PC-9 (cell line): Measurements from ENCODE around the gene CCDC182. TPM values are rescaled to one million over a fixed set of nuclear protein-coding genes. Genes with fewer than 3 reads are reported as not detected.

Experiments
- BruUV-seq: library from RNA; stranded (reverse); fragments of 400-500 nt; replicated peaks from 2 replicates; lab custom pipeline; 2021; lab: Mats Ljungman, UMichigan
- CTCF ChIA-PET: fragments of 300-600 bp; sonication (Branson Sonifier 250); formaldehyde crosslinking; loops from one replicate; lab custom pipeline; 2022; ENCODE audit warnings: antibody characterized with exemption; lab: Charles Lee
- POLR2A ChIA-PET: fragments of 300-600 bp; sonication (Branson Sonifier 250); formaldehyde crosslinking; loops from one replicate; lab custom pipeline; 2022; ENCODE audit warnings: antibody characterized with exemption; ENCODE audit not compliant: unreplicated experiment; lab: Charles Lee
- DNase-seq, 2 experiments: peaks; one replicate each; pipeline versions ENCODE4 v3.0.0 to v3.0.0-alpha.2; 2015 to 2022; ENCODE audit warnings: mixed read lengths in 1 of 2
- H2AFZ ChIP-seq: fragments of 200-600 bp; sonication (generic); 2 replicates; pipeline ENCODE4 v1.8.1; 2017; ENCODE audit warnings: antibody characterized with exemption
- H3F3A ChIP-seq: fragments of 200-600 bp; sonication (generic); 2 replicates; pipeline ENCODE4 v1.8.1; 2017; ENCODE audit warnings: antibody characterized with exemption, mild to moderate bottlenecking, low read depth; ENCODE audit not compliant: insufficient read depth
- H3K27ac ChIP-seq: fragments of 200-600 bp; sonication (generic); 2 replicates; pipeline ENCODE4 v1.6.1; 2016; ENCODE audit warnings: mixed run types
- H3K27me3 ChIP-seq: fragments of 200-600 bp; sonication (generic); 2 replicates; pipeline ENCODE4 v1.6.1; 2016; ENCODE audit warnings: low read depth, mixed run types; ENCODE audit not compliant: insufficient read depth
- H3K36me3 ChIP-seq: fragments of 200-600 bp; sonication (generic); 2 replicates; pipeline ENCODE4 v1.6.1; 2016; ENCODE audit warnings: low read depth, mixed run types
- H3K4me1 ChIP-seq: fragments of 200-600 bp; sonication (generic); replicated peaks from 2 replicates; pipeline ENCODE4 v1.6.1; 2016; ENCODE audit warnings: mixed run types; ENCODE audit not compliant: insufficient read depth
- H3K4me2 ChIP-seq: fragments of 200-600 bp; sonication (generic); 2 replicates; pipeline ENCODE4 v1.6.1; 2017; ENCODE audit warnings: mixed run types
- H3K4me3 ChIP-seq: fragments of 200-600 bp; sonication (generic); 2 replicates; pipeline ENCODE4 v1.6.1; 2016; ENCODE audit warnings: mixed run types
- H3K79me2 ChIP-seq: fragments of 200-600 bp; sonication (generic); 2 replicates; pipeline ENCODE4 v1.6.1; 2017; ENCODE audit warnings: low read depth, mixed run types
- H3K9me2 ChIP-seq: fragments of 200-600 bp; sonication (generic); 2 replicates; pipeline ENCODE4 v1.8.1; 2017; ENCODE audit warnings: mild to moderate bottlenecking; ENCODE audit not compliant: insufficient read depth
- H3K9me3 ChIP-seq: fragments of 200-600 bp; sonication (generic); 2 replicates; pipeline ENCODE4 v1.8.1; 2016; ENCODE audit warnings: low read depth; ENCODE audit not compliant: insufficient read depth
- H4K20me1 ChIP-seq: fragments of 200-600 bp; sonication (generic); 2 replicates; pipeline ENCODE4 v1.8.1; 2017; ENCODE audit not compliant: insufficient read depth
- CTCF ChIP-seq: fragments of 200-600 bp; sonication (generic); conservative IDR thresholded peaks from 2 replicates; pipeline ENCODE4 v1.6.1; 2017; ENCODE audit warnings: mixed run types, antibody characterized with exemption, mild to moderate bottlenecking, moderate library complexity
- EZH2 ChIP-seq: fragments of 200-600 bp; sonication (generic); IDR thresholded peaks from 2 replicates; pipeline ENCODE4 v1.8.0; 2017; ENCODE audit warnings: antibody characterized with exemption, low read depth
- intact Hi-C: fragments of 100-400 bp; cut with micrococcal nuclease; formaldehyde crosslinking; loops from one replicate; pipeline ENCODE4 v1.10.0; 2022; ENCODE audit not compliant: unreplicated experiment
- total RNA-seq: library from RNA; stranded (reverse); gene quantifications from 2 replicates; pipeline ENCODE4 v1.2.3, GENCODE V29; 2021

Gene CCDC182
- total RNA-seq, 1 experiment from 2014 or later: not detected

GRCh38 chr17:57720386-57721035 lies 24.6 kb downstream of the CCDC182 start:
- Histone ChIP-seq H3K36me3 (no peaks in the 10 kb centered on the region), H3K79me2 (no peaks in the 10 kb centered on the region), H3K9me3 (no peaks in the 10 kb centered on the region), H3K27ac (no peak overlapping the region), H3K9me2 (no peaks in the 10 kb centered on the region), H4K20me1 (no peaks in the 10 kb centered on the region), H2AFZ (no peak overlapping the region), H3K4me1 (no peaks in the 10 kb centered on the region), H3K4me3 (no peak overlapping the region), H3K4me2 (no peak overlapping the region), H3K27me3 (peaks cover 92% of the 10 kb centered on the region), H3F3A (no peaks in the 10 kb centered on the region)
- TF ChIP-seq EZH2 (no peak), CTCF (no peak)
- CTCF ChIA-PET: no interaction called here
- intact Hi-C loops: no loop called here
- BruUV-seq: no TSS peak
- no peak for DNase-seq
- POLR2A ChIA-PET: interaction anchor here (0.5 kb wide), 1 partner anchor 53 kb away, joined by 3 read pairs; no protein-coding TSS in a partner anchor

GRCh38 chr17:57718878-57719277 lies 26.2 kb downstream of the CCDC182 start:
- no peaks in the 10 kb centered on the region for H4K20me1 ChIP-seq
- no peak overlapping the region for H3K27ac ChIP-seq
- no peaks in the 10 kb centered on the region for H3K36me3 ChIP-seq
- no peak overlapping the region for H2AFZ ChIP-seq
- no peak for DNase-seq
- H3K79me2 ChIP-seq: no peaks in the 10 kb centered on the region
- no TSS peak for BruUV-seq
- H3K9me2 ChIP-seq: no peaks in the 10 kb centered on the region
- no peaks in the 10 kb centered on the region for H3F3A ChIP-seq
- TF ChIP-seq EZH2: no peak; the same call in 1 of the 2 replicates
- no peak for TF ChIP-seq CTCF
- no peak overlapping the region for H3K4me3 ChIP-seq
- ChIA-PET CTCF (no interaction called here), POLR2A (no interaction called here)
- H3K9me3 ChIP-seq: no peaks in the 10 kb centered on the region
- intact Hi-C loops: no loop called here
- H3K4me1 ChIP-seq: no peaks in the 10 kb centered on the region
- no peak overlapping the region for H3K4me2 ChIP-seq
- peaks cover 91% of the 10 kb centered on the region for H3K27me3 ChIP-seq

GRCh38 chr17:57715981-57716380 lies 29.1 kb downstream of the CCDC182 start:
- TF ChIP-seq CTCF: no peak
- Histone ChIP-seq H4K20me1 (no peaks in the 10 kb centered on the region), H3K79me2 (no peaks in the 10 kb centered on the region), H2AFZ (no peak overlapping the region), H3K27me3 (peaks cover 89% of the 10 kb centered on the region), H3K9me3 (no peaks in the 10 kb centered on the region), H3K27ac (no peak overlapping the region), H3K9me2 (no peaks in the 10 kb centered on the region), H3K36me3 (no peaks in the 10 kb centered on the region), H3K4me1 (no peaks in the 10 kb centered on the region), H3K4me3 (no peak overlapping the region), H3F3A (no peaks in the 10 kb centered on the region), H3K4me2 (no peak overlapping the region)
- POLR2A ChIA-PET: no interaction called here
- CTCF ChIA-PET: no interaction called here
- intact Hi-C loops: no loop called here
- no peak for DNase-seq
- no TSS peak for BruUV-seq
